K562 (cell line): ENCODE measurements around the gene CTCF. TPM values are rescaled to one million over a fixed set of nuclear protein-coding genes. Genes with fewer than 3 reads are reported as not detected.

Source experiments
- HCFC1 ChIP-seq: IDR thresholded peaks from 2 replicates; pipeline ENCODE4 v1.6.1; 2012; ENCODE audit warnings: low read depth, low read length, improper control_type of control experiment
- KLF16 ChIP-seq: IDR thresholded peaks from 2 replicates; pipeline ENCODE4 v1.6.1; 2016; ENCODE audit warnings: antibody characterized with exemption
- MGA ChIP-seq: fragments of 450-650 bp; IDR thresholded peaks from 2 replicates; pipeline ENCODE4 v1.6.1; 2016; ENCODE audit warnings: mild to moderate bottlenecking, moderate library complexity
- MTA3 ChIP-seq: fragments of 450-650 bp; formaldehyde crosslinking; IDR thresholded peaks from 2 replicates; pipeline ENCODE4 v1.6.1; 2017; ENCODE audit warnings: mild to moderate bottlenecking, borderline replicate concordance
- PTTG1 ChIP-seq: fragments of 450-650 bp; IDR thresholded peaks from 2 replicates; pipeline ENCODE4 v1.6.1; 2016; ENCODE audit warnings: low read depth, mild to moderate bottlenecking, missing genetic modification characterization, missing compliant biosample characterization
- RAD21 ChIP-seq, 2 experiments: fragments of 250-450 bp in 1 of 2; fragments of 450-650 bp in 1 of 2; sonication (Bioruptor Pico) in 1 of 2; formaldehyde crosslinking in 1 of 2; IDR thresholded peaks in 1 of 2; conservative IDR thresholded peaks in 1 of 2; 2 replicates each; pipeline versions ENCODE4 v1.4.0 to v1.8.0; 2020 to 2022; ENCODE audit warnings: mild to moderate bottlenecking in 2 of 2, moderate library complexity in 1 of 2
- TBL1XR1 ChIP-seq, 2 experiments: IDR thresholded peaks; 2 replicates each; pipeline ENCODE4 v1.6.1; 2012; ENCODE audit warnings: improper control_type of control experiment in 2 of 2, low read length in 2 of 2, mild to moderate bottlenecking in 1 of 2
- TEAD1 ChIP-seq, 2 experiments: fragments of 450-650 bp in 1 of 2; sonication (generic) in 1 of 2; formaldehyde crosslinking; IDR thresholded peaks; 2 replicates each; pipeline versions ENCODE4 v1.4.0 to v1.8.0; 2020 to 2022; ENCODE audit warnings: mild to moderate bottlenecking in 2 of 2, missing genetic modification reagents in 1 of 2
- TFAP4 ChIP-seq: sonication (generic); formaldehyde crosslinking; IDR thresholded peaks from 2 replicates; pipeline ENCODE4 v1.8.0; 2022; ENCODE audit warnings: missing genetic modification reagents, mild to moderate bottlenecking, moderate library complexity, borderline replicate concordance
- ZNF133 ChIP-seq: fragments of 250-450 bp; sonication (Bioruptor Pico); IDR thresholded peaks from 2 replicates; pipeline ENCODE4 v1.4.0; 2020; ENCODE audit warnings: mild to moderate bottlenecking
- ZNF197 ChIP-seq: fragments of 200-800 bp; sonication (Bioruptor generic); IDR thresholded peaks from 2 replicates; pipeline ENCODE4 v1.6.1; 2016; ENCODE audit warnings: low read depth, missing genetic modification characterization, missing compliant biosample characterization
- ZNF785 ChIP-seq: fragments of 250-450 bp; sonication (Bioruptor Pico); IDR thresholded peaks from 2 replicates; pipeline ENCODE4 v1.4.0; 2020; ENCODE audit warnings: mild to moderate bottlenecking
- polyA plus RNA-seq, 8 experiments: library from polyadenylated mRNA; depleted of rRNA in 4 of 8; stranded (reverse) in 5 of 8; unstranded in 3 of 8; fragments of >200 nt; fragmentation: Nextera tagmentation in 2 of 8; fragmentation: Illumina TruSeq in 1 of 8; extraction: Ambion mirVana in 2 of 8; extraction: Trizol in 1 of 8; gene quantifications; 2 replicates each; pipeline versions ENCODE4 v1.2.1 to v1.2.3, GENCODE V29; 2011 to 2014; ENCODE audit warnings: inconsistent platforms in 1 of 8, missing spikeins in 1 of 8
- total RNA-seq, 7 experiments: library from RNA; depleted of rRNA in 6 of 7; stranded (reverse); fragments of >200 nt in 6 of 7; fragmentation: Illumina TruSeq in 2 of 7; extraction: Trizol in 2 of 7; gene quantifications; 2 replicates each; pipeline versions ENCODE4 v1.2.1 to v1.2.3, GENCODE V29; 2011 to 2021; ENCODE audit warnings: low replicate concordance in 1 of 7
- TF ChIP-seq, protein P1 (sequence below): sonication (generic); formaldehyde crosslinking; IDR thresholded peaks from 2 replicates; pipeline ENCODE4 v1.8.1; 2022; ENCODE audit warnings: missing genetic modification reagents

Gene CTCF
- total and polyA plus RNA-seq, 9 of the 15 experiments (the other 6 are each of a cell fraction or from before 2014, with no cell fraction given) = 7.8 to 49.2 (median 33.9) TPM

DNA sequence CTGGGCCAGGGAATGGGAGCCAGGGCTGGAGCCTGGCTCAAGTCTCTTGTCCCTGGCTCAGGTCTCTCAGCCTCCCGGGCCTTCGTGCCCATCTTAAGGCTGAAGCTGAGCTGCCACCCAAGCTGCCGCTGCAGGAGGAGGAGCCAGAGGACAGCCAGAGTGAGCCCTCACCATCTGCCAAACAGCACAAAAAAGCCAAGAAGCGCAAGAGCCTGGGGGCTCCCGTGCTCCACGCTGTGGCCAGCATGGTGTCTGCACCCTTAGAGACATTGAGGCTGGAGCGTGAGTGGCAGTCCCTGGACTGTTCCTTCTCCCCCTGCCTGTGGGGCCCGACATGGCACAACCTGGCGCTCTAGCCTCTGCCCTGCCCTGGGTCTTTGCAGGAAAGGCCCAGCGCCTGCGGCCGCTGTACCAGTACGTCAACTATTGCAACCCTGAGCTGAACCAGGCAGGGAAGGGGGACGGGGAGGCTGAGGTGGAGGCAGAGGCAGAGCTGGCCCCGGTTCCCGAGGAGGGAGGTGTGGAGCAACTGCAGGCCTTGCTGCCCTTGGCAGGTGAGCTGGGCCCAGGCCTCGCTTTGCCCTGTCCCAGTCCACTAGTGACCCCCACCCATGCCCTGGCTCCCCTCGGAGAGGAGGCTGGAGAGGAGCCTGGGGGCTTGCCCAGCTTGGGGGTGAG, 105.6 kb downstream of the CTCF start (continued):
- TF ChIP-seq MGA (peak; percentile 19; the same call in 1 of the 2 replicates), TBL1XR1 (IDR thresholded peaks at IDR 0.05; ENCODE audit: low read length in 2 of 2) (peak in 1 of 2 experiments; percentile 58; a peak in 1 of 4 replicates), ZNF197 (no peak), TEAD1 (CRISPR knock-in tag; IDR thresholded peaks at IDR 0.05) (peak in 1 of 2 experiments; percentile 36; a peak in 1 of 4 replicates), ZNF785 (CRISPR knock-in tag) (no peak), TFAP4 (CRISPR knock-in tag) (peak; percentile 69; the same call in 1 of the 2 replicates), ZNF133 (CRISPR knock-in tag) (no peak), PTTG1 (no peak), RAD21 (CRISPR knock-in tag; conservative IDR thresholded peaks at IDR 0.05 in 1 of 2, IDR thresholded peaks at IDR 0.05 in 1 of 2) (peak; percentile 74 to 84), HCFC1 (peak; percentile 51; the same call in 1 of the 2 replicates), KLF16 (0 out of 2 replicates have a peak, but pooled peaks have one; percentile 35), MTA3 (peak; percentile 46; the same call in 1 of the 2 replicates)
- TF ChIP-seq, protein P1, sequence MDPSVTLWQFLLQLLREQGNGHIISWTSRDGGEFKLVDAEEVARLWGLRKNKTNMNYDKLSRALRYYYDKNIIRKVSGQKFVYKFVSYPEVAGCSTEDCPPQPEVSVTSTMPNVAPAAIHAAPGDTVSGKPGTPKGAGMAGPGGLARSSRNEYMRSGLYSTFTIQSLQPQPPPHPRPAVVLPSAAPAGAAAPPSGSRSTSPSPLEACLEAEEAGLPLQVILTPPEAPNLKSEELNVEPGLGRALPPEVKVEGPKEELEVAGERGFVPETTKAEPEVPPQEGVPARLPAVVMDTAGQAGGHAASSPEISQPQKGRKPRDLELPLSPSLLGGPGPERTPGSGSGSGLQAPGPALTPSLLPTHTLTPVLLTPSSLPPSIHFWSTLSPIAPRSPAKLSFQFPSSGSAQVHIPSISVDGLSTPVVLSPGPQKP (CRISPR knock-in tag) = no peak
